MM.1S (cell line): ENCODE results near the gene DGLUCY.

Experiments used
- DNase-seq: peaks from one replicate; pipeline ENCODE4 v3.0.0-alpha.2; 2015
- H2AFZ ChIP-seq: fragments of 300-600 bp; sonication (generic); 2 replicates; pipeline ENCODE4 v1.6.0; 2016; ENCODE audit warnings: antibody characterized with exemption, low read length
- H3F3A ChIP-seq: fragments of 300-600 bp; sonication (generic); 2 replicates; pipeline ENCODE4 v1.6.1; 2016; ENCODE audit warnings: mild to moderate bottlenecking, antibody characterized with exemption, low read length, moderate library complexity, mixed read lengths; ENCODE audit not compliant: insufficient read depth
- H3K27ac ChIP-seq: fragments of 300-600 bp; sonication (generic); 2 replicates; pipeline ENCODE4 v1.5.1; 2016; ENCODE audit warnings: mild to moderate bottlenecking, low read length
- H3K27me3 ChIP-seq: fragments of 300-600 bp; sonication (generic); replicated peaks from 2 replicates; pipeline ENCODE4 v1.6.0; 2016; ENCODE audit warnings: low read length; ENCODE audit not compliant: insufficient read depth
- H3K36me3 ChIP-seq: fragments of 300-600 bp; sonication (generic); replicated peaks from 2 replicates; pipeline ENCODE4 v1.6.1; 2016; ENCODE audit warnings: mild to moderate bottlenecking, low read length, mixed read lengths; ENCODE audit not compliant: insufficient read depth
- H3K4me1 ChIP-seq: fragments of 300-600 bp; sonication (generic); 2 replicates; pipeline ENCODE4 v1.6.1; 2016; ENCODE audit warnings: low read length, mixed read lengths
- H3K4me2 ChIP-seq: fragments of 300-600 bp; sonication (generic); 2 replicates; pipeline ENCODE4 v1.6.0; 2016; ENCODE audit warnings: low read depth, low read length
- H3K4me3 ChIP-seq: fragments of 300-600 bp; sonication (generic); 2 replicates; pipeline ENCODE4 v1.5.1; 2016; ENCODE audit warnings: low read length, mixed read lengths
- H3K79me2 ChIP-seq: fragments of 300-600 bp; sonication (generic); 2 replicates; pipeline ENCODE4 v1.6.1; 2016; ENCODE audit warnings: mixed run types, low read length, mixed read lengths
- H3K9ac ChIP-seq: fragments of 300-600 bp; sonication (generic); 2 replicates; pipeline ENCODE4 v1.6.1; 2016; ENCODE audit warnings: low read length, mixed read lengths
- H3K9me2 ChIP-seq: fragments of 300-600 bp; sonication (generic); replicated peaks from 2 replicates; pipeline ENCODE4 v1.6.1; 2016; ENCODE audit warnings: mild to moderate bottlenecking, low read length, mixed read lengths; ENCODE audit not compliant: insufficient read depth
- H3K9me3 ChIP-seq: fragments of 300-600 bp; sonication (generic); replicated peaks from 2 replicates; pipeline ENCODE4 v1.6.1; 2016; ENCODE audit warnings: mild to moderate bottlenecking, low read length, mixed read lengths; ENCODE audit not compliant: insufficient read depth
- H4K20me1 ChIP-seq: fragments of 300-600 bp; sonication (generic); 2 replicates; pipeline ENCODE4 v1.6.1; 2016; ENCODE audit warnings: mild to moderate bottlenecking, low read length, moderate library complexity, mixed read lengths; ENCODE audit not compliant: insufficient read depth
- CTCF ChIP-seq: fragments of 300-600 bp; sonication (generic); IDR thresholded peaks from 2 replicates; pipeline ENCODE4 v1.5.1; 2016; ENCODE audit warnings: antibody characterized with exemption, low read length, mixed read lengths
- EZH2 ChIP-seq: fragments of 300-600 bp; sonication (generic); optimal IDR thresholded peaks from 2 replicates; pipeline ENCODE3; 2017; ENCODE audit warnings: low read depth, mild to moderate bottlenecking, antibody characterized with exemption, low read length, mixed read lengths
- EZH2phosphoT487 ChIP-seq: fragments of 300-600 bp; sonication (generic); IDR thresholded peaks from 2 replicates; pipeline ENCODE4 v1.6.1; 2018; ENCODE audit warnings: antibody characterized with exemption, low read length

DGLUCY gene

GRCh38 chr14:91274796-91275195 is 160.9 kb downstream of the DGLUCY start:
- no peaks in the 10 kb centered on the region for H3K9me3 ChIP-seq
- H3K36me3 ChIP-seq, result no peaks in the 10 kb centered on the region
- no peaks in the 10 kb centered on the region for H3K4me1 ChIP-seq
- no peaks in the 10 kb centered on the region for H3K27me3 ChIP-seq
- H4K20me1 ChIP-seq, result no peaks in the 10 kb centered on the region
- no peak for DNase-seq
- H3K27ac ChIP-seq, result no peak overlapping the region
- no peaks in the 10 kb centered on the region for H3F3A ChIP-seq
- H3K9ac ChIP-seq, result no peak overlapping the region
- TF ChIP-seq EZH2 (no peak), CTCF (no peak), EZH2phosphoT487 (no peak)
- no peak overlapping the region for H3K4me2 ChIP-seq
- H3K4me3 ChIP-seq, result no peak overlapping the region
- H3K79me2 ChIP-seq, result peaks cover 6% of the 10 kb centered on the region; the same call in 1 of the 2 replicates
- H2AFZ ChIP-seq, result no peak overlapping the region
- no peaks in the 10 kb centered on the region for H3K9me2 ChIP-seq
